Loucy (cell line): Measurements from ENCODE around the gene GPR18.

Source experiments
- H2AFZ ChIP-seq: fragments of 200-600 bp; sonication (generic); 2 replicates; pipeline ENCODE4 v1.6.0; 2016; ENCODE audit warnings: antibody characterized with exemption, mild to moderate bottlenecking, low read length, moderate library complexity
- H3F3A ChIP-seq: fragments of 200-600 bp; 2 replicates; pipeline ENCODE4 v1.6.0; 2016; ENCODE audit warnings: antibody characterized with exemption, low read depth, mild to moderate bottlenecking
- H3K27me3 ChIP-seq: fragments of 200-600 bp; sonication (generic); 2 replicates; pipeline ENCODE4 v1.6.1; 2014; ENCODE audit warnings: low read length, mild to moderate bottlenecking; ENCODE audit not compliant: insufficient read depth, poor library complexity, severe bottlenecking
- H3K36me3 ChIP-seq: fragments of 200-600 bp; sonication (generic); 2 replicates; pipeline ENCODE4 v1.6.1; 2016; ENCODE audit warnings: low read length; ENCODE audit not compliant: insufficient read depth
- H3K4me1 ChIP-seq: fragments of 200-600 bp; sonication (generic); 2 replicates; pipeline ENCODE4 v1.5.1; 2014; ENCODE audit warnings: low read length, mild to moderate bottlenecking; ENCODE audit not compliant: insufficient read depth, poor library complexity, severe bottlenecking
- H3K4me2 ChIP-seq: fragments of 200-600 bp; sonication (generic); 2 replicates; pipeline ENCODE4 v1.6.0; 2014; ENCODE audit warnings: antibody characterized with exemption, low read length, low read depth, mild to moderate bottlenecking; ENCODE audit not compliant: poor library complexity, severe bottlenecking
- H3K4me3 ChIP-seq: fragments of 200-600 bp; sonication (generic); 2 replicates; pipeline ENCODE4 v1.5.1; 2014; ENCODE audit warnings: low read length, mild to moderate bottlenecking, mixed read lengths; ENCODE audit not compliant: poor library complexity, severe bottlenecking
- H3K79me2 ChIP-seq: fragments of 200-600 bp; sonication (generic); 2 replicates; pipeline ENCODE4 v1.6.1; 2014; ENCODE audit warnings: low read length; ENCODE audit not compliant: insufficient read depth
- H3K9ac ChIP-seq: fragments of 200-600 bp; sonication (generic); 2 replicates; pipeline ENCODE4 v1.6.0; 2014; ENCODE audit warnings: mild to moderate bottlenecking, low read depth, low read length, moderate library complexity; ENCODE audit not compliant: poor library complexity, severe bottlenecking
- H3K9me2 ChIP-seq: fragments of 200-600 bp; sonication (generic); replicated peaks from 2 replicates; pipeline ENCODE4 v1.6.1; 2016; ENCODE audit warnings: low read depth, low read length, mixed read lengths
- H3K9me3 ChIP-seq: fragments of 200-600 bp; sonication (generic); 2 replicates; pipeline ENCODE4 v1.6.1; 2014; ENCODE audit warnings: mild to moderate bottlenecking, antibody characterized with exemption, low read length, low read depth; ENCODE audit not compliant: insufficient read depth
- H4K20me1 ChIP-seq: fragments of 200-600 bp; sonication (generic); 2 replicates; pipeline ENCODE4 v1.6.0; 2014; ENCODE audit warnings: antibody characterized with exemption, low read length, mild to moderate bottlenecking; ENCODE audit not compliant: insufficient read depth, poor library complexity, severe bottlenecking
- CTCF ChIP-seq: fragments of 200-600 bp; sonication (generic); conservative IDR thresholded peaks from 2 replicates; pipeline ENCODE4 v1.5.1; 2014; ENCODE audit warnings: mild to moderate bottlenecking, antibody characterized with exemption, low read length
- EZH2phosphoT487 ChIP-seq: fragments of 200-600 bp; IDR thresholded peaks from 2 replicates; pipeline ENCODE4 v1.6.1; 2018; ENCODE audit warnings: antibody characterized with exemption, mild to moderate bottlenecking, moderate library complexity, borderline replicate concordance

GPR18 gene

GRCh38 chr13:99301056-99301838 lies 43.1 kb upstream of the GPR18 start:
- H3F3A ChIP-seq: no peaks in the 10 kb centered on the region; the same call in 1 of the 2 replicates
- H3K9me2 ChIP-seq: no peaks in the 10 kb centered on the region
- H3K9me3 ChIP-seq: no peaks in the 10 kb centered on the region
- H3K4me2 ChIP-seq: no peak overlapping the region
- peaks cover 8% of the 10 kb centered on the region for H4K20me1 ChIP-seq
- TF ChIP-seq EZH2phosphoT487: no peak
- TF ChIP-seq CTCF: no peak
- peaks cover 15% of the 10 kb centered on the region; the same call in 1 of the 2 replicates for H3K79me2 ChIP-seq
- no peak overlapping the region for H3K9ac ChIP-seq
- no peak overlapping the region for H2AFZ ChIP-seq
- H3K36me3 ChIP-seq: peaks cover 9% of the 10 kb centered on the region; the same call in 1 of the 2 replicates
- peaks cover 3% of the 10 kb centered on the region for H3K4me1 ChIP-seq
- no peak overlapping the region for H3K4me3 ChIP-seq
- H3K27me3 ChIP-seq: no peaks in the 10 kb centered on the region

GRCh38 chr13:99299920-99300341 lies 41.8 kb upstream of the GPR18 start:
- H3K9ac ChIP-seq: no peak overlapping the region
- H3K79me2 ChIP-seq: peaks cover 23% of the 10 kb centered on the region; the same call in 1 of the 2 replicates
- H3K4me3 ChIP-seq: no peak overlapping the region
- no peaks in the 10 kb centered on the region for H3K27me3 ChIP-seq
- H3K4me2 ChIP-seq: no peak overlapping the region
- H3F3A ChIP-seq: no peaks in the 10 kb centered on the region; the same call in 1 of the 2 replicates
- no peaks in the 10 kb centered on the region for H3K9me2 ChIP-seq
- no peak overlapping the region for H2AFZ ChIP-seq
- H3K9me3 ChIP-seq: no peaks in the 10 kb centered on the region
- TF ChIP-seq CTCF (no peak), EZH2phosphoT487 (no peak)
- H3K36me3 ChIP-seq: peaks cover 18% of the 10 kb centered on the region; the same call in 1 of the 2 replicates
- H3K4me1 ChIP-seq: peaks cover 2% of the 10 kb centered on the region
- peaks cover 16% of the 10 kb centered on the region for H4K20me1 ChIP-seq

DNA sequence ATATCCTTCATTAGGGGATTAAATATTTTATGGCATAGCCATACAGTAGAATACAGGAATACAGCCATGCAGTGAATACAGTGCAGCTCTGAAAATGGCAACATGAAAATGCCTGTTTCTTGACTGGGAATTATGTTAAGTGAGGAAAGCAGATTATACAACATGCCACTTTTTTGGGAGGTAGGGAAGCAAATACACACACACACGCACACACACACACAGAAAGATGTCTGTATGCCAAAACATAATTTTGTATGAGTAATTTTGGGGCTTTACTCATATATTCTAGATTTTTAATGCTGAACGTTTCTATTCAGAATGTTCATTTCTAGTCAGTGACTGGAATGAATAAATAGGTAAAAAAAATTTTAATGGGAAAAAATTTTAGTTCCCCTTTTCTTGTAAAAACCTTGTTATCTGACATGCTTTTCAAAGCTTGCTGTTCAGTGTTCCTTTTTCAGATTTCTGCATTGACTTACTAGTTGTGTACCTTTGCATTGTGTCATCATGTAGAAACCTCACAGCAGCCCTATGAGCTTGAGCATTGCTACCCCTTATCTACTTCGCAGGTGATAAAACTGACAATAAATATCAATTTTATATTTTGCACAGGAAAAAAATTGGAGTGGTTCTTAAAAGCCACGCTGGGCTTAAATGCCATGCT lies 41.2 kb upstream of the GPR18 start:
- Histone ChIP-seq H3K9ac (no peak overlapping the region), H3K4me1 (peaks cover 2% of the 10 kb centered on the region), H2AFZ (no peak overlapping the region), H3K27me3 (no peaks in the 10 kb centered on the region), H3K36me3 (peaks cover 21% of the 10 kb centered on the region; the same call in 1 of the 2 replicates), H3K4me2 (no peak overlapping the region), H3K4me3 (no peak overlapping the region), H4K20me1 (peaks cover 18% of the 10 kb centered on the region), H3K9me2 (no peaks in the 10 kb centered on the region), H3K79me2 (peaks cover 25% of the 10 kb centered on the region; the same call in 1 of the 2 replicates), H3K9me3 (no peaks in the 10 kb centered on the region), H3F3A (no peaks in the 10 kb centered on the region)
- no peak for TF ChIP-seq CTCF
